A549 treated with Mapracorat at 1 μM for 4 hours (cell line): ENCODE data around the gene NPC2. TPM values are rescaled to one million over a fixed set of nuclear protein-coding genes. Genes with fewer than 3 reads are reported as not detected.

Experiments
- total RNA-seq: library from RNA; stranded (reverse); fragments of 200-300 nt; extraction: Qiagen RNA extraction; gene quantifications from 5 replicates; pipeline ENCODE4 v1.2.3, GENCODE V29; 2022

NPC2 gene
- 207 to 327 TPM (median 231 TPM) in 5 replicates for total RNA-seq

DNA sequence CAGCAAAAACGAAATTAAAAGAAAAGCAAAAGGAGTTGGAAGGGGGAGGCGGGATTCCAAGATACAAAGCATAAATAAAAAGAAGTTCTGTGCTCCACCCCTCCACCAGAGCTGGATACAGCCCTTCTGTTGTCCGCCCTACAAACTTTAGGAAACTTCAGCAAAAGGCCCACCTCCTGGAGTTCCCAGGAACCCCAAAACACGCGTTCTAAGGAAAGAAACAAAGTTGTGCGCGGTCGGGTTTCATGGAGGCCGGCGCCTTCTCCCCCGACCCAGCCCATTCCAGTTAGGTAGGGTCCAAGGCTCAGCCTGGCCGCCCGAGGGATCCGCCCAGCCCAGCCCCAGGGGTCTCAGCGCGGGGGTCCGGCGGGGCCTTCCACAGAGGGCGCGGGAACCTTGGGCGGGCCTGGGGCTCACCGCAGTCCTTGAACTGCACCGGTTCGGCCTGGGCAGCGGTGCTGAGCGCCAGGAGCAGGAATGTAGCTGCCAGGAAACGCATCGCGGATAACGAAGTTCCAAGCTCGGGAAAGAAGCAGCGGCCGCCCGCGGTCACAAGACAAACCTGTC lies at the start of gene NPC2:
Gene NPC2, minus strand, starts transcription at position 530 of the 567 bp plus-strand sequence. Its CDS starts 31 bp downstream, at position 499.

GRCh38 chr14:74493343-74494261 lies 497 bp upstream of the NPC2 start, which contains the start of gene ISCA2:
Gene ISCA2, plus strand, starts transcription at chr14:74493765. Its CDS starts 10 bp downstream, at chr14:74493775.

Other genes with a start within 250 kb of the NPC2 start
- 26.8 to 39.5 TPM (median 28.5 TPM) in 5 replicates for gene ABCD4, start 190.4 kb downstream of the NPC2 start, total RNA-seq
- gene VRTN, start 144.8 kb downstream of the NPC2 start, total RNA-seq = not detected in 5 replicates
- not detected in 5 replicates for gene SYNDIG1L, start 67.1 kb downstream of the NPC2 start, total RNA-seq
- 37.5 to 47.0 TPM (median 41.8 TPM) in 5 replicates for gene ISCA2, start 460 bp upstream of the NPC2 start, total RNA-seq
- 8.5 to 13.0 TPM (median 10.0 TPM) in 5 replicates for gene LTBP2, start 118.9 kb upstream of the NPC2 start, total RNA-seq
- 22.2 to 25.9 TPM (median 24.4 TPM) in 5 replicates for gene AREL1, start 219.8 kb upstream of the NPC2 start, total RNA-seq
- gene FCF1, start 219.8 kb upstream of the NPC2 start, total RNA-seq = 44.7 to 65.5 TPM (median 47.5 TPM) in 5 replicates